GM23338 (cell line): ENCODE data around the gene TBC1D7. TPM values are rescaled to one million over a fixed set of nuclear protein-coding genes. Genes with fewer than 3 reads are reported as not detected.

ENCODE experiments used
- ATAC-seq: fragments of 200-7000 bp; cut with Tn5 transposase; 3 replicates; pipeline ENCODE4 v1.9.1; 2020
- DNase-seq: peaks from one replicate; pipeline ENCODE4 v3.0.0-alpha.2; 2015; ENCODE audit warnings: low spot score
- H2AFZ ChIP-seq: fragments of 200-600 bp; sonication (generic); 2 replicates; pipeline ENCODE4 v1.8.0; 2016; ENCODE audit warnings: antibody characterized with exemption, mild to moderate bottlenecking, moderate library complexity
- H3F3A ChIP-seq: fragments of 200-600 bp; sonication (generic); replicated peaks from 2 replicates; pipeline ENCODE4 v1.8.0; 2017; ENCODE audit warnings: antibody characterized with exemption, mixed run types, low read depth
- H3K27ac ChIP-seq: fragments of 200-600 bp; sonication (generic); 2 replicates; pipeline ENCODE4 v1.6.1; 2016; ENCODE audit warnings: low read depth
- H3K27me3 ChIP-seq: fragments of 200-600 bp; sonication (generic); 2 replicates; pipeline ENCODE4 v1.8.0; 2016; ENCODE audit warnings: mild to moderate bottlenecking, mixed run types, moderate library complexity; ENCODE audit not compliant: insufficient read depth
- H3K36me3 ChIP-seq: fragments of 200-600 bp; sonication (generic); 2 replicates; pipeline ENCODE4 v1.8.0; 2016; ENCODE audit warnings: mild to moderate bottlenecking; ENCODE audit not compliant: insufficient read depth
- H3K4me1 ChIP-seq: fragments of 200-600 bp; sonication (generic); 2 replicates; pipeline ENCODE4 v1.8.0; 2016; ENCODE audit warnings: mild to moderate bottlenecking, moderate library complexity; ENCODE audit not compliant: insufficient read depth
- H3K4me2 ChIP-seq: fragments of 200-600 bp; sonication (generic); 2 replicates; pipeline ENCODE4 v1.7.1; 2017; ENCODE audit warnings: mixed run types
- H3K4me3 ChIP-seq: fragments of 200-600 bp; sonication (generic); 2 replicates; pipeline ENCODE4 v1.6.1; 2016; ENCODE audit warnings: mixed run types
- H3K79me2 ChIP-seq: fragments of 200-600 bp; sonication (generic); replicated peaks from 2 replicates; pipeline ENCODE4 v1.8.0; 2017; ENCODE audit warnings: mild to moderate bottlenecking; ENCODE audit not compliant: insufficient read depth
- H3K9me2 ChIP-seq: fragments of 200-600 bp; sonication (generic); 2 replicates; pipeline ENCODE4 v1.8.0; 2017; ENCODE audit not compliant: insufficient read depth
- H4K20me1 ChIP-seq: fragments of 200-600 bp; sonication (generic); replicated peaks from 2 replicates; pipeline ENCODE4 v1.8.0; 2017; ENCODE audit warnings: mild to moderate bottlenecking; ENCODE audit not compliant: insufficient read depth
- H3K27ac Mint-ChIP-seq: 2 replicates; pipeline ENCODE4 v1.8.0; 2020; ENCODE audit warnings: inconsistent platforms, mild to moderate bottlenecking, moderate library complexity, mixed read lengths
- H3K27me3 Mint-ChIP-seq: 3 replicates; pipeline ENCODE4 v1.8.0; 2022; ENCODE audit warnings: low read depth, mild to moderate bottlenecking, moderate library complexity, mixed read lengths, inconsistent platforms; ENCODE audit not compliant: insufficient read depth, poor library complexity
- H3K36me3 Mint-ChIP-seq: 3 replicates; pipeline ENCODE4 v1.8.0; 2021; ENCODE audit warnings: low read depth, mild to moderate bottlenecking, inconsistent platforms, moderate library complexity, mixed read lengths
- H3K4me1 Mint-ChIP-seq: 3 replicates; pipeline ENCODE4 v1.8.0; 2020; ENCODE audit warnings: mild to moderate bottlenecking, inconsistent platforms, mixed read lengths
- H3K4me3 Mint-ChIP-seq: 3 replicates; pipeline ENCODE4 v1.8.0; 2021; ENCODE audit warnings: moderate library complexity, mild to moderate bottlenecking, inconsistent platforms, mixed read lengths
- H3K9me3 Mint-ChIP-seq: 3 replicates; pipeline ENCODE4 v1.8.0; 2020; ENCODE audit warnings: moderate library complexity, mild to moderate bottlenecking, inconsistent platforms, mixed read lengths
- CREB1 ChIP-seq: fragments of 250-450 bp; sonication (Bioruptor Pico); IDR thresholded peaks from 2 replicates; pipeline ENCODE4 v1.5.0; 2020; ENCODE audit warnings: low read depth, mild to moderate bottlenecking, moderate library complexity
- ETS1 ChIP-seq: IDR thresholded peaks from 2 replicates; pipeline ENCODE4 v1.6.1; 2016; ENCODE audit warnings: antibody characterized with exemption
- EZH2 ChIP-seq: fragments of 200-600 bp; sonication (generic); IDR thresholded peaks from one replicate; pipeline ENCODE4 v1.8.0; 2017; ENCODE audit warnings: antibody characterized with exemption, mild to moderate bottlenecking, low read depth; ENCODE audit not compliant: unreplicated experiment
- JUNB ChIP-seq: IDR thresholded peaks from one replicate; pipeline ENCODE4 v1.6.1; 2016; ENCODE audit warnings: antibody characterized with exemption; ENCODE audit not compliant: unreplicated experiment
- NANOG ChIP-seq: IDR thresholded peaks from 2 replicates; pipeline ENCODE4 v1.6.1; 2016; ENCODE audit warnings: antibody characterized with exemption, borderline replicate concordance
- POLR2AphosphoS5 ChIP-seq: IDR thresholded peaks from 2 replicates; pipeline ENCODE4 v1.6.1; 2016; ENCODE audit warnings: antibody characterized with exemption, low read depth
- STAT1 ChIP-seq: IDR thresholded peaks from one replicate; pipeline ENCODE4 v1.6.1; 2016; ENCODE audit warnings: antibody characterized with exemption; ENCODE audit not compliant: unreplicated experiment
- ZNF462 ChIP-seq: fragments of 250-450 bp; sonication (Bioruptor Pico); IDR thresholded peaks from 2 replicates; pipeline ENCODE4 v1.5.0; 2020; ENCODE audit warnings: mild to moderate bottlenecking, moderate library complexity
- polyA plus RNA-seq: library from polyadenylated mRNA; unstranded; fragments of >200 nt; fragmentation: Nextera tagmentation; extraction: Ambion mirVana; gene quantifications from 2 replicates; pipeline ENCODE4 v1.2.1, GENCODE V29; 2016
- total RNA-seq: library from RNA; depleted of rRNA; stranded (reverse); fragments of >200 nt; shearing (Covaris generic); gene quantifications from 2 replicates; pipeline ENCODE4 v1.2.3, GENCODE V29; 2014
- TF ChIP-seq, protein P1 (sequence below): IDR thresholded peaks from one replicate; pipeline ENCODE4 v1.6.1; 2018; ENCODE audit warnings: antibody characterized with exemption; ENCODE audit not compliant: unreplicated experiment
- TF ChIP-seq, protein P2 (sequence below), 2 experiments: fragments of 200-600 bp in 1 of 2; sonication (generic) in 1 of 2; conservative IDR thresholded peaks; 2 replicates each; pipeline versions ENCODE4 v1.5.1 to v1.6.1; 2016 to 2017; ENCODE audit warnings: antibody characterized with exemption in 2 of 2, low read depth in 2 of 2, mild to moderate bottlenecking in 2 of 2, moderate library complexity in 1 of 2

Gene TBC1D7
- total and polyA plus RNA-seq, 2 experiments from 2014 or later: 62.0 to 70.4 TPM

DNA sequence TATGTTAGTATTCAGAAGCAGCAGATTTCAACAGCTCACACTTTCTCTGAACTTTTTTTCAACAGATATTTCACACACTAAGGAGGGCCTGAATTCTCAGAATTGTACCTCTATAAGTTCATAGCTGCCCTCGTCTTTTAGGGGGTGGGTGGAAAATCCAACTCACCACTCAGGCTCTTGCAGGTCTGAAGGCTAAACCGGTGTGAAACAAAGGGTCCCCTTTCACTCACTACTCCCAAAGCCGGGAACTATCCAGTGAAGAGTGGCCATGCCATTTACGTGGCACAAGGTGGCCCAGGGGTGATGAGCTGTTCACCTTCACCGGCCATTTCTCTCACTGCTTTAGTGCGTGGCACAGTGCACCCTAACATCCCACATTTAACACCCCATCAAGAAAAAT lies 24.2 kb downstream of the TBC1D7 start:
- no peaks in the 10 kb centered on the region for H3K9me3 Mint-ChIP-seq
- peaks cover 4% of the 10 kb centered on the region for H3K27me3 Mint-ChIP-seq
- Histone ChIP-seq H3F3A (no peaks in the 10 kb centered on the region), H4K20me1 (peaks cover 5% of the 10 kb centered on the region; the same call in 1 of the 2 replicates), H3K4me2 (no peak overlapping the region), H3K27me3 (no peaks in the 10 kb centered on the region), H3K4me3 (no peak overlapping the region), H3K9me2 (no peaks in the 10 kb centered on the region), H3K79me2 (no peaks in the 10 kb centered on the region; the same call in 1 of the 2 replicates), H3K4me1 (no peaks in the 10 kb centered on the region), H3K27ac (no peak overlapping the region), H2AFZ (no peak overlapping the region), H3K36me3 (peaks cover 34% of the 10 kb centered on the region)
- no peak for TF ChIP-seq STAT1
- ATAC-seq (no peak), DNase-seq (no peak)
- H3K27ac Mint-ChIP-seq: no peak overlapping the region
- H3K4me1 Mint-ChIP-seq: no peaks in the 10 kb centered on the region
- H3K36me3 Mint-ChIP-seq: peaks cover 58% of the 10 kb centered on the region
- no peak overlapping the region for H3K4me3 Mint-ChIP-seq

DNA sequence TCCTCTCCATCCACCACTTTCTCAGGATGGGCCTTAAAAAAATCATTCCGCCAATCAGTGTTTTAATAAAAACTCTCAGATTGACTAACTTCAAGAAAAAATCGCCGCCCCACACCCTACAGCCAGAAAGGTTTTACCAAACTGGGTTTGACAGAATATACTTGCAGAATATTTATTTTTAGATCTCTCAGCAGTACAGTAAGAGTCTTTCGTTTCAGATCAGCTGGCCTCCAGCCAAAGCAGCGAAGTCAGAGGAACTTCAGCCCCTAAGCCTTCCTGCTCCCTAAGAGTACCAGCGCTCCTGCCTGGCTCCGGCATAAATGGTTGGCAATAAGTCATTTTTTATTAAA lies 24.7 kb downstream of the TBC1D7 start:
- no peak overlapping the region for H3K4me3 ChIP-seq
- Mint-ChIP-seq H3K27ac (no peak overlapping the region), H3K4me1 (no peaks in the 10 kb centered on the region), H3K27me3 (peaks cover 4% of the 10 kb centered on the region), H3K9me3 (no peaks in the 10 kb centered on the region), H3K4me3 (no peak overlapping the region), H3K36me3 (peaks cover 58% of the 10 kb centered on the region)
- H3K79me2 ChIP-seq: no peaks in the 10 kb centered on the region; the same call in 1 of the 2 replicates
- ATAC-seq (no peak), DNase-seq (no peak)
- no peak overlapping the region for H2AFZ ChIP-seq
- H3K4me2 ChIP-seq: no peak overlapping the region
- no peaks in the 10 kb centered on the region for H3K27me3 ChIP-seq
- H3K27ac ChIP-seq: no peak overlapping the region
- H3F3A ChIP-seq: no peaks in the 10 kb centered on the region
- H3K9me2 ChIP-seq: no peaks in the 10 kb centered on the region
- H3K4me1 ChIP-seq: no peaks in the 10 kb centered on the region
- H4K20me1 ChIP-seq: peaks cover 5% of the 10 kb centered on the region; the same call in 1 of the 2 replicates
- peaks cover 34% of the 10 kb centered on the region for H3K36me3 ChIP-seq
- TF ChIP-seq, protein P1, sequence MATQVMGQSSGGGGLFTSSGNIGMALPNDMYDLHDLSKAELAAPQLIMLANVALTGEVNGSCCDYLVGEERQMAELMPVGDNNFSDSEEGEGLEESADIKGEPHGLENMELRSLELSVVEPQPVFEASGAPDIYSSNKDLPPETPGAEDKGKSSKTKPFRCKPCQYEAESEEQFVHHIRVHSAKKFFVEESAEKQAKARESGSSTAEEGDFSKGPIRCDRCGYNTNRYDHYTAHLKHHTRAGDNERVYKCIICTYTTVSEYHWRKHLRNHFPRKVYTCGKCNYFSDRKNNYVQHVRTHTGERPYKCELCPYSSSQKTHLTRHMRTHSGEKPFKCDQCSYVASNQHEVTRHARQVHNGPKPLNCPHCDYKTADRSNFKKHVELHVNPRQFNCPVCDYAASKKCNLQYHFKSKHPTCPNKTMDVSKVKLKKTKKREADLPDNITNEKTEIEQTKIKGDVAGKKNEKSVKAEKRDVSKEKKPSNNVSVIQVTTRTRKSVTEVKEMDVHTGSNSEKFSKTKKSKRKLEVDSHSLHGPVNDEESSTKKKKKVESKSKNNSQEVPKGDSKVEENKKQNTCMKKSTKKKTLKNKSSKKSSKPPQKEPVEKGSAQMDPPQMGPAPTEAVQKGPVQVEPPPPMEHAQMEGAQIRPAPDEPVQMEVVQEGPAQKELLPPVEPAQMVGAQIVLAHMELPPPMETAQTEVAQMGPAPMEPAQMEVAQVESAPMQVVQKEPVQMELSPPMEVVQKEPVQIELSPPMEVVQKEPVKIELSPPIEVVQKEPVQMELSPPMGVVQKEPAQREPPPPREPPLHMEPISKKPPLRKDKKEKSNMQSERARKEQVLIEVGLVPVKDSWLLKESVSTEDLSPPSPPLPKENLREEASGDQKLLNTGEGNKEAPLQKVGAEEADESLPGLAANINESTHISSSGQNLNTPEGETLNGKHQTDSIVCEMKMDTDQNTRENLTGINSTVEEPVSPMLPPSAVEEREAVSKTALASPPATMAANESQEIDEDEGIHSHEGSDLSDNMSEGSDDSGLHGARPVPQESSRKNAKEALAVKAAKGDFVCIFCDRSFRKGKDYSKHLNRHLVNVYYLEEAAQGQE: no peak
- TF ChIP-seq STAT1 (no peak), ZNF462 (CRISPR knock-in tag) (no peak), NANOG (no peak), CREB1 (CRISPR knock-in tag) (no peak), JUNB (no peak), EZH2 (no peak), POLR2AphosphoS5 (no peak), ETS1 (no peak)
- TF ChIP-seq, protein P2, sequence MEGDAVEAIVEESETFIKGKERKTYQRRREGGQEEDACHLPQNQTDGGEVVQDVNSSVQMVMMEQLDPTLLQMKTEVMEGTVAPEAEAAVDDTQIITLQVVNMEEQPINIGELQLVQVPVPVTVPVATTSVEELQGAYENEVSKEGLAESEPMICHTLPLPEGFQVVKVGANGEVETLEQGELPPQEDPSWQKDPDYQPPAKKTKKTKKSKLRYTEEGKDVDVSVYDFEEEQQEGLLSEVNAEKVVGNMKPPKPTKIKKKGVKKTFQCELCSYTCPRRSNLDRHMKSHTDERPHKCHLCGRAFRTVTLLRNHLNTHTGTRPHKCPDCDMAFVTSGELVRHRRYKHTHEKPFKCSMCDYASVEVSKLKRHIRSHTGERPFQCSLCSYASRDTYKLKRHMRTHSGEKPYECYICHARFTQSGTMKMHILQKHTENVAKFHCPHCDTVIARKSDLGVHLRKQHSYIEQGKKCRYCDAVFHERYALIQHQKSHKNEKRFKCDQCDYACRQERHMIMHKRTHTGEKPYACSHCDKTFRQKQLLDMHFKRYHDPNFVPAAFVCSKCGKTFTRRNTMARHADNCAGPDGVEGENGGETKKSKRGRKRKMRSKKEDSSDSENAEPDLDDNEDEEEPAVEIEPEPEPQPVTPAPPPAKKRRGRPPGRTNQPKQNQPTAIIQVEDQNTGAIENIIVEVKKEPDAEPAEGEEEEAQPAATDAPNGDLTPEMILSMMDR (conservative IDR thresholded peaks at IDR 0.05; ENCODE audit: low read depth in 2 of 2): no peak
